Thoracic aorta (tissue), 2 donors: ENCODE results near the gene KLHL36. TPM values are rescaled to one million over a fixed set of nuclear protein-coding genes. Genes with fewer than 3 reads are reported as not detected.
A peak's percentile ranks its signal among the peaks of the same experiment; 100 is the strongest.

Experiments
- ATAC-seq: fragments of 150-250 bp; one replicate; pipeline ENCODE4 v1.8.0; 2017; ENCODE audit warnings: low read depth; ENCODE audit not compliant: insufficient number of reproducible peaks, low FRiP score
- DNase-seq: peaks from one replicate; pipeline ENCODE4 v3.0.0-alpha.2; 2020; ENCODE audit warnings: low spot score
- H3K27ac ChIP-seq, 2 donors: fragments of 200-600 bp; sonication (generic); 1 replicate in 1 of 2; 2 replicates in 1 of 2; pipeline ENCODE4 v1.5.1; 2016; ENCODE audit warnings: mild to moderate bottlenecking in 2 of 2, moderate library complexity in 2 of 2
- H3K27me3 ChIP-seq: fragments of 200-600 bp; sonication (generic); replicated peaks from 2 replicates; pipeline ENCODE4 v1.6.0; 2016; ENCODE audit warnings: mild to moderate bottlenecking; ENCODE audit not compliant: insufficient read depth
- H3K36me3 ChIP-seq: fragments of 200-600 bp; sonication (generic); one replicate; pipeline ENCODE4 v1.5.1; 2016
- H3K4me1 ChIP-seq, 2 donors: fragments of 200-600 bp; sonication (generic); 1 replicate in 1 of 2; 2 replicates in 1 of 2; pipeline versions ENCODE4 v1.5.1 to v1.6.0; 2016; ENCODE audit warnings: low read depth in 2 of 2, mild to moderate bottlenecking in 1 of 2; ENCODE audit not compliant: control insufficient read depth in 1 of 2
- H3K4me3 ChIP-seq: fragments of 200-600 bp; sonication (generic); 2 replicates; pipeline ENCODE4 v1.5.1; 2016; ENCODE audit warnings: mild to moderate bottlenecking
- H3K9me3 ChIP-seq: fragments of 200-600 bp; sonication (generic); 2 replicates; pipeline ENCODE4 v1.5.1; 2016
- total RNA-seq, 2 donors: library from RNA; depleted of rRNA; stranded (reverse); fragments of >200 nt; gene quantifications; one replicate each; pipeline versions ENCODE4 v1.1.0 to v1.2.3, GENCODE V29; 2016
- TF ChIP-seq, protein P1 (sequence below): fragments of 200-600 bp; sonication (generic); IDR thresholded peaks from one replicate; pipeline ENCODE4 v1.5.1; 2019; ENCODE audit warnings: antibody characterized with exemption

Gene KLHL36
- total RNA-seq, 2 donors from 2014 or later: 63.9 to 79.7 TPM

GRCh38 chr16:84699712-84700445 lies 51.6 kb downstream of the KLHL36 start, which contains the start of gene USP10:
Gene USP10 (plus strand): TSS chr16:84700000. CDS start chr16:84700091, 91 bp downstream.
- TF ChIP-seq, protein P1, sequence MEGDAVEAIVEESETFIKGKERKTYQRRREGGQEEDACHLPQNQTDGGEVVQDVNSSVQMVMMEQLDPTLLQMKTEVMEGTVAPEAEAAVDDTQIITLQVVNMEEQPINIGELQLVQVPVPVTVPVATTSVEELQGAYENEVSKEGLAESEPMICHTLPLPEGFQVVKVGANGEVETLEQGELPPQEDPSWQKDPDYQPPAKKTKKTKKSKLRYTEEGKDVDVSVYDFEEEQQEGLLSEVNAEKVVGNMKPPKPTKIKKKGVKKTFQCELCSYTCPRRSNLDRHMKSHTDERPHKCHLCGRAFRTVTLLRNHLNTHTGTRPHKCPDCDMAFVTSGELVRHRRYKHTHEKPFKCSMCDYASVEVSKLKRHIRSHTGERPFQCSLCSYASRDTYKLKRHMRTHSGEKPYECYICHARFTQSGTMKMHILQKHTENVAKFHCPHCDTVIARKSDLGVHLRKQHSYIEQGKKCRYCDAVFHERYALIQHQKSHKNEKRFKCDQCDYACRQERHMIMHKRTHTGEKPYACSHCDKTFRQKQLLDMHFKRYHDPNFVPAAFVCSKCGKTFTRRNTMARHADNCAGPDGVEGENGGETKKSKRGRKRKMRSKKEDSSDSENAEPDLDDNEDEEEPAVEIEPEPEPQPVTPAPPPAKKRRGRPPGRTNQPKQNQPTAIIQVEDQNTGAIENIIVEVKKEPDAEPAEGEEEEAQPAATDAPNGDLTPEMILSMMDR: no peak
- Histone ChIP-seq H3K4me1 (peaks cover 11 to 34% of the 10 kb centered on the region in 2 donors), H3K9me3 (no peaks in the 10 kb centered on the region), H3K4me3 (peak within 1 kb of the TSS; percentile 98), H3K27me3 (no peaks in the 10 kb centered on the region), H3K36me3 (no peaks in the 10 kb centered on the region), H3K27ac (peak within 1 kb of the TSS; percentile 65)
- ATAC-seq (peak; percentile 51), DNase-seq (peak; percentile 24)

- no peak for DNase-seq
- no peak for ATAC-seq
- TF ChIP-seq, protein P1: no peak
Observed at GRCh38 chr16:84700446-84701300, 52.4 kb downstream of the KLHL36 start.

GRCh38 chr16:84703681-84704080 lies 55.4 kb downstream of the KLHL36 start:
- ATAC-seq (no peak), DNase-seq (no peak)
- Histone ChIP-seq H3K27ac (no peak overlapping the region), H3K4me3 (no peak overlapping the region), H3K27me3 (no peaks in the 10 kb centered on the region), H3K36me3 (no peaks in the 10 kb centered on the region), H3K9me3 (no peaks in the 10 kb centered on the region), H3K4me1 (peaks cover 11 to 37% of the 10 kb centered on the region in 2 donors)
- TF ChIP-seq, protein P1: no peak

More at GRCh38 chr16:84700446-84701300, 52.4 kb downstream of the KLHL36 start:
- peaks cover 11 to 34% of the 10 kb centered on the region in 2 donors for H3K4me1 ChIP-seq
- no peaks in the 10 kb centered on the region for H3K27me3 ChIP-seq
- H3K36me3 ChIP-seq: no peaks in the 10 kb centered on the region
- peak overlapping the region; percentile 65 for H3K27ac ChIP-seq
- H3K4me3 ChIP-seq: peak overlapping the region; percentile 98
- H3K9me3 ChIP-seq: no peaks in the 10 kb centered on the region

- Histone ChIP-seq H3K4me1 (peaks cover 8 to 32% of the 10 kb centered on the region in 2 donors), H3K27ac (no peak overlapping the region), H3K4me3 (no peak overlapping the region), H3K9me3 (no peaks in the 10 kb centered on the region), H3K36me3 (no peaks in the 10 kb centered on the region), H3K27me3 (no peaks in the 10 kb centered on the region)
- TF ChIP-seq, protein P1: no peak
- ATAC-seq (no peak), DNase-seq (no peak)
Observed at GRCh38 chr16:84704253-84704652, 55.9 kb downstream of the KLHL36 start.

GRCh38 chr16:84706856-84707255 lies 58.5 kb downstream of the KLHL36 start:
- peaks cover 3 to 19% of the 10 kb centered on the region in 2 donors for H3K4me1 ChIP-seq
- DNase-seq: no peak
- H3K27ac ChIP-seq: no peak overlapping the region
- TF ChIP-seq, protein P1: no peak
- H3K9me3 ChIP-seq: no peaks in the 10 kb centered on the region
- H3K27me3 ChIP-seq: no peaks in the 10 kb centered on the region
- ATAC-seq: no peak
- H3K4me3 ChIP-seq: no peak overlapping the region
- H3K36me3 ChIP-seq: no peaks in the 10 kb centered on the region
